ENCODE data around the gene ALDH1A1.

ALDH1A1 gene

GRCh38 chr9:72925126-72925789 is 27.6 kb downstream of the ALDH1A1 start:
- Histone ChIP-seq H3K36me3 (ENCODE audit: insufficient read depth, low read length) (no peaks in the 10 kb centered on the region), H3K4me3 (no peak overlapping the region), H3K9me3 (ENCODE audit: low read depth, low read length) (no peaks in the 10 kb centered on the region), H3K9ac (ENCODE audit: insufficient read length) (no peak overlapping the region), H3K27ac (no peak overlapping the region)
- TF ChIP-seq POLR2AphosphoS5 (IDR thresholded peaks at IDR 0.05; ENCODE audit: borderline replicate concordance, low read depth, low read length) (no peak), EZH2 (IDR thresholded peaks at IDR 0.05) (no peak), FOXP2 (optimal IDR thresholded peaks at IDR 0.05; ENCODE audit: control extremely low read depth, extremely low read length, insufficient read depth) (no peak)
- peak; percentile 22 for DNase-seq (ENCODE audit: low read depth, low spot score)

GRCh38 chr9:72924154-72924790 is 28.6 kb downstream of the ALDH1A1 start:
- H3K9ac ChIP-seq (ENCODE audit: insufficient read length): no peak overlapping the region
- TF ChIP-seq EZH2 (IDR thresholded peaks at IDR 0.05) (no peak), FOXP2 (optimal IDR thresholded peaks at IDR 0.05; ENCODE audit: control extremely low read depth, extremely low read length, insufficient read depth) (no peak), POLR2AphosphoS5 (IDR thresholded peaks at IDR 0.05; ENCODE audit: borderline replicate concordance, low read depth, low read length) (no peak)
- H3K36me3 ChIP-seq (ENCODE audit: insufficient read depth, low read length): no peaks in the 10 kb centered on the region
- H3K9me3 ChIP-seq (ENCODE audit: low read depth, low read length): no peaks in the 10 kb centered on the region
- no peak overlapping the region for H3K4me3 ChIP-seq
- no peak overlapping the region for H3K27ac ChIP-seq
- no peak for DNase-seq (ENCODE audit: low read depth, low spot score)

- Histone ChIP-seq H3K9ac (ENCODE audit: insufficient read length) (no peak overlapping the region), H3K27ac (no peak overlapping the region), H3K9me3 (ENCODE audit: low read depth, low read length) (no peaks in the 10 kb centered on the region), H3K36me3 (ENCODE audit: insufficient read depth, low read length) (no peaks in the 10 kb centered on the region), H3K4me3 (no peak overlapping the region)
- no peak for TF ChIP-seq EZH2 (IDR thresholded peaks at IDR 0.05)
- TF ChIP-seq POLR2AphosphoS5 (IDR thresholded peaks at IDR 0.05; ENCODE audit: borderline replicate concordance, low read depth, low read length): no peak
- no peak for TF ChIP-seq FOXP2 (optimal IDR thresholded peaks at IDR 0.05; ENCODE audit: control extremely low read depth, extremely low read length, insufficient read depth)
- no peak for DNase-seq (ENCODE audit: low read depth, low spot score)
Measured at GRCh38 chr9:72923077-72923476, 29.8 kb downstream of the ALDH1A1 start.

- TF ChIP-seq POLR2AphosphoS5 (IDR thresholded peaks at IDR 0.05; ENCODE audit: borderline replicate concordance, low read depth, low read length): no peak
- TF ChIP-seq EZH2 (IDR thresholded peaks at IDR 0.05): no peak
- no peak for TF ChIP-seq FOXP2 (optimal IDR thresholded peaks at IDR 0.05; ENCODE audit: control extremely low read depth, extremely low read length, insufficient read depth)
- DNase-seq (ENCODE audit: low read depth, low spot score): no peak
- no peak overlapping the region for H3K9ac ChIP-seq (ENCODE audit: insufficient read length)
- H3K27ac ChIP-seq: no peak overlapping the region
- no peaks in the 10 kb centered on the region for H3K9me3 ChIP-seq (ENCODE audit: low read depth, low read length)
- no peak overlapping the region for H3K4me3 ChIP-seq
- H3K36me3 ChIP-seq (ENCODE audit: insufficient read depth, low read length): no peaks in the 10 kb centered on the region
Measured at GRCh38 chr9:72921888-72922654, 30.8 kb downstream of the ALDH1A1 start.

GRCh38 chr9:72919246-72919945 is 33.5 kb downstream of the ALDH1A1 start:
- Histone ChIP-seq H3K9ac (ENCODE audit: insufficient read length) (no peak overlapping the region), H3K27ac (no peak overlapping the region), H3K4me3 (no peak overlapping the region), H3K9me3 (ENCODE audit: low read depth, low read length) (no peaks in the 10 kb centered on the region), H3K36me3 (ENCODE audit: insufficient read depth, low read length) (no peaks in the 10 kb centered on the region)
- TF ChIP-seq POLR2AphosphoS5 (IDR thresholded peaks at IDR 0.05; ENCODE audit: borderline replicate concordance, low read depth, low read length) (no peak), FOXP2 (optimal IDR thresholded peaks at IDR 0.05; ENCODE audit: control extremely low read depth, extremely low read length, insufficient read depth) (no peak), EZH2 (IDR thresholded peaks at IDR 0.05) (no peak)
- no peak for DNase-seq (ENCODE audit: low read depth, low spot score)

- no peaks in the 10 kb centered on the region for H3K36me3 ChIP-seq (ENCODE audit: insufficient read depth, low read length)
- no peak overlapping the region for H3K4me3 ChIP-seq
- TF ChIP-seq POLR2AphosphoS5 (IDR thresholded peaks at IDR 0.05; ENCODE audit: borderline replicate concordance, low read depth, low read length): no peak
- H3K9ac ChIP-seq (ENCODE audit: insufficient read length): no peak overlapping the region
- H3K9me3 ChIP-seq (ENCODE audit: low read depth, low read length): no peaks in the 10 kb centered on the region
- DNase-seq (ENCODE audit: low read depth, low spot score): no peak
- no peak overlapping the region for H3K27ac ChIP-seq
Measured at GRCh38 chr9:72917892-72918509, 34.9 kb downstream of the ALDH1A1 start.

- Histone ChIP-seq H3K4me3 (no peak overlapping the region), H3K9me3 (ENCODE audit: low read depth, low read length) (no peaks in the 10 kb centered on the region), H3K36me3 (ENCODE audit: insufficient read depth, low read length) (no peaks in the 10 kb centered on the region), H3K9ac (ENCODE audit: insufficient read length) (no peak overlapping the region), H3K27ac (no peak overlapping the region)
- no peak for TF ChIP-seq POLR2AphosphoS5 (IDR thresholded peaks at IDR 0.05; ENCODE audit: borderline replicate concordance, low read depth, low read length)
- TF ChIP-seq FOXP2 (optimal IDR thresholded peaks at IDR 0.05; ENCODE audit: control extremely low read depth, extremely low read length, insufficient read depth): no peak
- TF ChIP-seq EZH2 (IDR thresholded peaks at IDR 0.05): no peak
- no peak for DNase-seq (ENCODE audit: low read depth, low spot score)
Measured at GRCh38 chr9:72915659-72916058, 37.2 kb downstream of the ALDH1A1 start.

- H3K27ac ChIP-seq: no peak overlapping the region
- TF ChIP-seq FOXP2 (optimal IDR thresholded peaks at IDR 0.05; ENCODE audit: control extremely low read depth, extremely low read length, insufficient read depth): no peak
- TF ChIP-seq POLR2AphosphoS5 (IDR thresholded peaks at IDR 0.05; ENCODE audit: borderline replicate concordance, low read depth, low read length): no peak
- no peak for TF ChIP-seq EZH2 (IDR thresholded peaks at IDR 0.05)
- H3K9ac ChIP-seq (ENCODE audit: insufficient read length): no peak overlapping the region
- no peak for DNase-seq (ENCODE audit: low read depth, low spot score)
- no peak overlapping the region for H3K4me3 ChIP-seq
- H3K9me3 ChIP-seq (ENCODE audit: low read depth, low read length): no peaks in the 10 kb centered on the region
- H3K36me3 ChIP-seq (ENCODE audit: insufficient read depth, low read length): no peaks in the 10 kb centered on the region
Measured at GRCh38 chr9:72914750-72915149, 38.1 kb downstream of the ALDH1A1 start.

All from SK-N-MC (cell line).